GM18868 (cell line): Measurements from ENCODE around the gene IRX2.

Experiments used
- ATAC-seq: cut with Tn5 transposase; IDR thresholded peaks from one replicate; pipeline ENCODE4 v1.9.1; 2021; ENCODE audit warnings: mild to moderate bottlenecking, moderate library complexity; ENCODE audit not compliant: unreplicated experiment

The IRX2 gene

DNA sequence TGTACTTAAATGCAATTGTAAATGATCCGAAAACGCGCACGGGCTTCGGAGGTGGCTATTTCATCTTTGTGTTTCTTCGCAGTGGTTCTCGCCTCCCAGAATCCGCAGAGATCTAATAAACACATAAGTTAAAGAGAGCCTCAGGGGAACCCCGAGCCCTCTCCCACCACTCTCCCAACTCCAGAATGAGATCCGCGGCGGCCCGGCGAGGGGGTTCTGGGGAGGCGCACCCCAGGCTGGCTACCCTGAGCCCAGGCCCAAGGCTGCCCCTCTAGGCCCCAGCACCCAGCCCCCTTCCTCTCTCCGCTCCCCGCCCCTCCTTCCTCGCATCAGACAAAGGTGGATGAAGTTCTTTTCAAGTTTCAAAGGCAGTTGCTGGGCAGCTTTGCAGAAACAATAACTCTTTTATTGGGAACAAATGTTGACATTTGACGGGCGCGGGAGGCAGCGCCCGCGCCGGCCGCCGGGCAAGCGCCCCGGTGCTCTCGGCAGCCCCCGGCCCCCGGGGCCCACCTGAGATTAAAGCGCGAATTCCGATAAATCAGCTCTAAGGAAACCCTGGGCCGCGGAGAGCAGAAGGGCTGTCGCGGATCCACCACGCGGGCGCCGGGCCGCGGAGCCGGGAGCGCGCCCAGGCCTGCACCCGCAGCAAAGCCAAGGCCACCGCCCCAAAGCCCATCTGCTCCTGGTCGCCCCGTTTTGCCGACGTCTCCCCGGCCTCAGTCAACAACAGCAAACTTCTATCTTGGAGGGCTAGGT, 8.4 kb downstream of the IRX2 start:
- ATAC-seq = no peak

- no peak for ATAC-seq
Observed at GRCh38 chr5:2741956-2742355, 9.5 kb downstream of the IRX2 start.

DNA sequence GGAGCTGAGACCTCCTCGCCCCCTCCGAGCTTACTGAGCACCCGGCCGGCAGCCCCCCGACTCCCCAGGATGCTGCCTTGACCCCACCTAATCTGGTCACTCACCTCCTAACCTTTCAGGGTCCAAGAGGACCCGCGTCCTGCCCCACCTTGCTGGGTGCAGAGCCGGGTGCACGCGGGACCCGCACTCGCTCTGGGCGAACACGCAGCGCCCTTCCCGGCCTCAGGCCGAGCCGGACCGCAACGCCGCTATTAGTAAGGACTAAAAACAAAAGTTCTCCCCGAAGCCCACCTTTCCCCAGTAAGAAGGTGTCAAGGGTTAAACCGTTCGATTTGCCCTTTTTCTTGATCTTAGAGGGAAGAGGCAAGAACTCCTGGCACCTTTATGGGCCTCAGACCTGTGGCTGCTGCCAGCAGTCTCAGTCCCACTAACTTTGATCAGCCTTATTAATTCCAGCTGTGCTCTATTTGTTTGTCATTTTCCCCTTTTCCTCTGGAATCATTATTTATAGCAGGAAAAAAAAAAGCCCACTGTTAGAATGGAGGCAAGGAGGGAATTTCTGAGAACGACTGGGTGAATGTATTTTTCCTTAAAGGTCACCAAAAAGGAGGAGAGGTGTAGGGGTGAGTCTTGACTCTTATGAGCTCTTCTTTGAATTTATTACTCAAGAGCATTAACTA, 10.5 kb downstream of the IRX2 start:
- ATAC-seq = no peak

DNA sequence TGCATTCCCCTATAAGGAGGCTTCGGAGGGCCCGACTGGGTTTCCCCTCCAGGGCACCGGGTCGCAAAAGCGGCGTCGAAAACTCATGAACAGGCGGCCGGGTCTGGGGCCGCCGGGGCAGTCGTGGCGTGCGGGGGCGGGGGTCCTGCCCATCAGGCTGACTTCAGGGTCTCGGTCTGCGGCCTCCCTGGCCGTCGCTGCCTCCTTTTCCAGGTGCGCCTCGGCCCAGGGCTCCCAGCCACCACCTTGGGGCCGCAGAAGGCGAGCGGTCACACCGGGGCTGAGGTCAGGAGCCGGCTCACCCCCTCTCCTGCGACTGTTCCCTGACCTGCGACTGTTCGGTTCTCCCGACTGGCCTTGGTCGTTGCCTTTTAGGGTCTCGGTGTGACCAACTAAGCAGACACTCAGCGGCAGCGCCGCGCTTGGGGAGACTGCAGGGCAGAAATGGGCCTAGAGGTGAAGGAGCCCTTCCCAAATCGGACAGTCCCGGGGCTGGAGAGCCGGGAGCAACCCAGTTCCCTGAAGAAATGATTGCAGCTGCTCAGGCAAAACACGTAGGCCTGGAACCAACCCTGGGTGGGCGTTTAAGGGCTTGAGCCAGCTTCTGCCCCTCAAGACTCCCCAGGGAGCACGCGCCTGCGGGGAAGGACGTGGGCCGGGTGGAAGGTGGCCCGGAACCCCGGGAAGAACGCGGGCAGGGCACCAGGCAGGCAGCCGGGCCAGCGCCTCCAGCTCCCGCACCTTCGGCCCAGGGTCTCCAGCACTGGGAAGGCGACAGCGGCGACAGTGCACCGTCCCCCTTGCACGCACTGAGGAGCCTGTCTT, 11.2 kb downstream of the IRX2 start:
- no peak for ATAC-seq

DNA sequence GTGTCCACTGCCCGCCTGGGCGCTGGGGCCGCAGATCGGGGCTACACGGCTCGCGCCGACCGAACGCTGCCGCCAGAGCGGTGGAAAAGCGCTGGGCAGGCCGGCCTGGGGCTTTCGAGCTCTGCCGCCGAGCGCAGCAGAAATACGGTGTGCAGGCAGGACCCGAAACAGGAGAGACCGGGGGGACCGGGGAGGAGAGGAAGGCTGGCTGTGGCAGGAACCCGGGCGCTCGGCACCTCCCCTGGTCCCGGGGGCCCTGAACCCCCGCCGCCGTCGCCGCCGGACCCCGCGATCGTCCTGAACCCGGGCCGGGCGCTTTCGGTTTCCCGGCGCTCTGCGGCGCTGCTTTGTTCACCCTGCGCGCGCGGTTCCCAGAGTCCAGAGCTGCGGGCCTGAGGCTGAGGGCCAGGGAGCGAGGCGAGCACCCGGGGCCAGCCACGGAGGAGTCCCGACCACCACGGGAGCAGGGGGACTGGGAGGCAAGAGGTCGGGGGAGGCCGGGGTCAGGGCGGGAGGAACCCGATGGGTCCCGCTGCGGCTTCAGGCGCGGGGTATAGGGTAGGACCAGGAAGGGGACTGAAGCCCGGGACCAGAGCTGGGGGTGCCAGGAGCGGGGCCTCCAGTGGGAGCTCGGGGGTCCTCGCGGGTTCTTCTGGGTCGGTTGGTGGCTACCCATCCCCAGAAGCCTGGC, 12.0 kb downstream of the IRX2 start:
- ATAC-seq = no peak

- ATAC-seq = no peak
Observed at GRCh38 chr5:2738700-2739359, 12.6 kb downstream of the IRX2 start.

- ATAC-seq = no peak
Observed at GRCh38 chr5:2738156-2738699, 13.2 kb downstream of the IRX2 start.

DNA sequence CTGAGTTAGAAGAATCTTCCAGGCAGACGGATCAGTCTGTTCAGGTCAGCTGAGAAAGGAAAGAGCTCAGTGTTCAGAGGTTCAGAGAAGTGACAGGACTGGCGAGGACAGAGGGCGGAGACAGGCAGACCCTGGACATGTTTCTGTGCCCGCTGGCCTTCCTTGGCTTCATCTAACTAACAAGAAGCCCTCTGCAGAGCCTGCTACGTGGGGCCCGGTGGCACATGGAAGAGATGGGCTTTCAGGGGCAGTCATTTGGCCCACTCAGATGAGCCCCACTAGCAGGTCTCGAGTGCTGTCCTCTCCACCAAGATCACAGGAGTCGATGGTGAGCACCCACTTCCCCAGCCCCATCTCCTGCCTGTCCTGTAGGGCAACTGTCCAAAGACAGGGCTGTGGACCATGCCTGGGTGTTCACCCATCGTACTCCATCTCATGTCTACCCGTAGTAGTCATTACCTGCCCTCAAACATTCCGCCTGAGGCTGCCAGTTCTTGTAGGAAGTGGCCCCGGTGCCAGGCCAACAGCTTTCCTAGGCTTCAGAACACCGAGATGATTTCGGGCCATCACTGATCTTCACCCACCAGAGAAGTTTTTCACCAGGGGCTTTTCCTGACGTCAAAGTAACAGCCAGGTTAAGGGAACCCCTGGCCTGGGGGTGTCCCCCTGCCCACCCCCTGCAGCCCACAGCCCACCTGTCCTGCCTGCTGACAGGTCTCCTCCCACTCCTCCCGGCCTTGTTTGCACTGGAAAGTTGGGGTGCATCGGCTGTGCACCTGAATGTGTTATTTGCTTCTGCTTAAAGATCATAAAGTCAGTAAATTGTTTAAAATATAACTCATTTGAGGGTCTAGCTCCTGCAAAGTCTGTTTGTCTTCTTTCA, 14.0 kb downstream of the IRX2 start:
- no peak for ATAC-seq

- no peak for ATAC-seq
Observed at GRCh38 chr5:2736872-2737271, 14.6 kb downstream of the IRX2 start.

GRCh38 chr5:2735996-2736395, 15.5 kb downstream of the IRX2 start:
- no peak for ATAC-seq

- ATAC-seq = no peak
Observed at GRCh38 chr5:2732850-2733249, 18.6 kb downstream of the IRX2 start.

DNA sequence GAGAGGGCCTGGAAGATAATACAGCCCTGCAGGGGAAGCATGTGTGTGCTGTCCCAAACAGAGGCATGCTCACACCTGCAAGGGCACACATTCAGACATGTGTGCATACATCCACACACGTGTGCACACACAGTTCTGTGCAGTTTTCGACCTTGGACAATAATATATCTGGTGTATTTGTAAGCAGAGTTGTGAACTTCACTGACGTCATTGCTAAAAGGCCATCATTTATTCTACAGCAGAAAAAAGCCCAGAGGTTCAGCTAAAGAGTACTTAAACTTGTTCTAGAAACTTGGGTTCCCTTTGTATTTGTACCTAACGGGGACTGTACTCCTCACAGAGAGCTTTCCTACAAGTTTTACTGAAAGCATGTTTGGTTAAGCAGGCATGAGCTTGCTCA, 19.5 kb downstream of the IRX2 start:
- no peak for ATAC-seq

- no peak for ATAC-seq
Observed at GRCh38 chr5:2729189-2729588, 22.3 kb downstream of the IRX2 start.

GRCh38 chr5:2727550-2727949, 23.9 kb downstream of the IRX2 start:
- ATAC-seq = no peak

GRCh38 chr5:2725980-2726765, 25.3 kb downstream of the IRX2 start:
- no peak for ATAC-seq

- no peak for ATAC-seq
Observed at GRCh38 chr5:2724831-2725230, 26.6 kb downstream of the IRX2 start.

DNA sequence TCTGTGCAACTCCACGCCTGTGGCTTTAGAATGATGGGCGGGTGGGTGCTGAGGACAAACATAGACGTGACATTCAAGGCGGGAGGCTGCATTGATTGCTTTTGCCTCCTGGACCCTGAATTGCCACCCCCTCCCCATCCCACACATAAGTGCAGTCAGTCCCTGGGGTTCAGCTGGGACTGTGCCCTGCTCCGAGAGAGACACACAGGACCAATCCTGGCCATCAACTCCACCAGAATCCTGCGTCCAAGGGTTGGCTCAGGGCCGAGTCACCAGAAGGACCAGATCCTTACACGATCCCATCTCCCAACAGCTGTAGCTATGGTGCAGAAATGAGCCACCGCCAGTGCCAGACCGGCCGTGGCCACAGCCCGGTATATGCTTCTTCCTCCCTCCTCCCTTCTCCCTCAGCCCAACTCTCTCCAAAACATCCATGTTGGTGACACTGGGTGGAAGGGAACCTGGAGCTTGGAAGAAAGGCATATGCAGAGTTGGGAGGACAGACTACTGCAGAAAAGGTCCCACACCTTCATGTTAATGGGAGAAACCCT, 27.4 kb downstream of the IRX2 start:
- no peak for ATAC-seq

GRCh38 chr5:2722901-2723300, 28.6 kb downstream of the IRX2 start:
- no peak for ATAC-seq
